ENCODE results near the gene KLF15.

KLF15 gene

DNA sequence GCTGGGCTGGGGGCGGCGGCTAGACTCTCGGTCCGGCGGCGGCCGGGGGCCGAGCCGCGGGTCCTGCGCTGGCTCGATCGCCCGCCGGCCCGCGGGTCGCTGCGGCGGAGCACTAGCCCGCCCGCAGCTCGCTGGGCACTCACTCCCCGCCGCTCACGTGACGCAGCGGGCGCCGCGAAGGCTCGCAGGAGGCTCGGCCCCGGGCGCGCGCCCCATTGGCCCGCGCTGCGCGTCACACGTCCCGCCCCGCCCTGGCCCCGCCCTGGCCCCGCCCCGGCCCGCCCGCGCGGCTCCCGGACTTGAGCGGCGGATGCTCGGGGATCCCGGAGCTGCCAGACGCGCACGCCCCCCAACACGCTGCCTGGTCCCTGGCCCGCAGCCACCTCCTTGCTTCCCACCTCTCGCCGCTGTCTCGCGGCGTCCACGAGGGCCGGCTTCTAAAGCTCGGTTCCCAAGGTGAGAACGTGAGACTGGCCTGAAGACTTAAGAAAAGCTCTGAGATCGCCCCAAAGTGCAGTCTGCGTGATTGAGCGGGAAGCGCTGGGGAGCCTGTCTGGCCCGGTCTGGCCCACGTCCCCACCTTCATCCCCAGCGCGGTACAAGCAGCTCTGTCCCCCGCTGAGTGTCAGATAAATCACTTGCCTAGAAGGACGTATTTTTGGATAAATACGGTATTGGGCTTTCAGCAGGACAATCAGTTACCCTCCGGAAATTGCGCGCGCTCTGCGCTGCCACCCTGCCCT lies at the start of gene KLF15:
Gene KLF15, minus strand, starts transcription at position 114 of the 743 bp plus-strand sequence. CDS start 4,486 bp downstream, outside the sequence.
- DNase-seq (ENCODE audit: low read depth, low spot score), result peak; percentile 79

DNA sequence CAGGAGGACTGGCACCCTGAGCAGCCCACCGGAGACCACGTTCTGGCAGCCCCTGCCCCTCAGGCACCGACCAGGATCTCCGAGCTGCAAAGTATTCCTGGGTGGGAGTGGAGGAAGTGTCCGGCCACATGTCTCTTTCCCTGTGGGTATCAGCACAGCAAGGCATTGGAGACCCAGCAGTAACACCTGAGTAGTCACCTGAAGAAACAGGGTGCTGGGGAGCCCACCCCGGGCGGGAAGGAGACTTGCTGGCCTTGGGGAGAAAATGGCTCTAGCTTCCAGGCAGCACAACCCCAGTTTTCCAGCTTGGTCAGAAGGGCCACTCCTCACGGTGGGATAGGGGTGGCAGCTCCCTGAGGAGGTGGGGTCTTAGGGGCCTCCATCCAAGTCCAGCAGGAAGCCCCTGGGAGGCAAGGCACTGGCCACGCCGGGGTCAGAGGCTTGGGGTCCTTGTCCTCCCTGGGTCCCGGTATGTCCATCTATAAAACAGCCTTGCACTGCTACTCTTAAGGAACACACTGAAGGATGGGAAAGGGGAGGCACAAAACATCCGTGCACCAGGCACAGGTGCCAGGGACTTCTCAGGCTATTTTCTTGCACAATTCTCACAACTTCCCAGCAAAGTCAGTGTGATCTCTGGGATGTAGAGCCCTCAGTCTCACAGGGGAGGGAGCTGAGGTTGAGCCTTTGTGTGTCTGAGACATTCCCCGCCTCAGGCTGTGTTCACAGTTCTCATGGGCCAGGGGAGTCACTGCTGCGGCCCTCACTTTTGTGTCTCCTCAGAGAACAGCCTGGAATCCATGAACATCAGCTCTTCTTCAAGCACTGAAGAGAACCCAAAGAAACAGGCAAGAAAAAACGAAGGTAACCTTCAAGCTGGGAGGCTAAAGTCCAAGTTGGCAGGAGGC lies 49.4 kb upstream of the KLF15 start:
- DNase-seq (ENCODE audit: low read depth, low spot score), result peak; percentile 40

DNA sequence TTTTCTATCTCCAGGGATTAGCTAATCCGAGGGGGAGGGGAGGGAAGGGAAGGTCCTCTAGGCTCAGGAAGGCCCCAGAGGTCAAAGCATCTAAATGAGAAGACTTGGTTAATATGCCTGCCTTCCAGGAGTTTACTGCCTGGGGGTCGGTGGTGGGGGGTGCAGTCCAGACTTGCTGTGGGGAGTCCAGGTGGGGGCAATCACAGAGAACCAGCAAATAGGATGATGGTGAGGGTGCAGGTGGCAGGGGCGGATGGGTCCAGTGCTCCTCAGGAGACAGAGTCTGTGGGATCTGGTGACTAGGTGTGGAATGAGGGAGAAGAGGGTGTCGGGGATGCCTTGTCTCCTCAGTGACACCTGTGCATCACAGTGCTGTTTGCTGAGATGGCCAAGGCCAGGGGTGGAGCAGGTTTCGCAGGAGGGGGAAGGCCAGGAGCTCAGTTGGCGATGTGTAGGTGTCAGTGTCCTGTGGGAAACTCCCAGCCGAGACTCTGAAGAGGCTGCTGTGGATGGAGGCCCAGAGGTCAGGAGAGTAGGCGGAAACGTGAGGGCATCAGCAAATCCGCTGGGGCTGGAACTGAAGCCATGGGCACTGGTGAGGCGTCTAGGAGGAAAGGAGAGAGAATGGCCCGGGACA lies 45.6 kb upstream of the KLF15 start:
- no peak for DNase-seq (ENCODE audit: low read depth, low spot score)

DNA sequence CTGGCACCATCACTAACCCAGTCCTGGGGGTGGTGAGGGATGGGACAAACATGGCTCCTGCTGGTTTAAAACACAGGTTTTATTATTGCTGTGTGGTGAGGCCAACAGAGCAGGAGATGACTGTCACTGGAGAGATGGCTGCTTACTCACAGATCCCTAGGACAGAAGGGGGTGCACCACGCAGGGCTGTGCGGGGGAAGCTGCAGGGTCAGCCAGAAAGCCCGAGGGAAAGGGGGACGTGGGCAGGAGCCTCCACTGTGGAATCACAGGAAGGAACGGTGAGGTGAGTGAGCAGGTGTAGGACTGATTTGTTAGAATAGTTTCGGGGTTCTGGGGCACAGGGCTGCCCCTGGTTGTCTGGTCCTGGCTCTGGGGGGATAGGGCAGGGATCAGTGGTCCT lies 45.0 kb upstream of the KLF15 start:
- no peak for DNase-seq (ENCODE audit: low read depth, low spot score)

DNA sequence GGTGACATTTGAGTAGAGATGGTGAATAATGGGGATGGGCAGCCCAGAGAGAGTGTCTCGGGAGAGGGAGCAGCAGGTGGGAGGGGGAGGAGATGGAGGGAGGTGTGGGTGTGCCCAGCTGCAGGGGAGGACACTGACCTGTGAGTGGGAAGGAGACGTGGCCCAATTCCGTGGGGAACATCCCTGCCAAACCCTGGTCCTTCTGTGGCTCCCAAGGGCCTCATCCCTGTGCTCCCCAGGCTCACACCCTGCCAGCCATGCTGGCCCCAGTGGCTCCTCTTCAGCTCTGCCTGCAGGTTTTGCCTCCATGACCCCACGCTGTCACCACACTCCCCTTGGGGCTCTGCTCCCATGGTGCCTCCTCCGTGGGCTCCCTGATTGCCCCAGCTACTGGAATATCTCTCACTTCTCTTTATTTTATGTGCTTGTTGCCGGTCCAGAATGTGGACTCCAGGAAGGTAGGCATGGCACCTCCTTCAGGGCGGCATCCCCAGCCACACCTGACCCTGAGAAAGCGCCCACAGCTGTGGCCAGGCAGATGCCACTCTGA lies 44.5 kb upstream of the KLF15 start:
- no peak for DNase-seq (ENCODE audit: low read depth, low spot score)

DNA sequence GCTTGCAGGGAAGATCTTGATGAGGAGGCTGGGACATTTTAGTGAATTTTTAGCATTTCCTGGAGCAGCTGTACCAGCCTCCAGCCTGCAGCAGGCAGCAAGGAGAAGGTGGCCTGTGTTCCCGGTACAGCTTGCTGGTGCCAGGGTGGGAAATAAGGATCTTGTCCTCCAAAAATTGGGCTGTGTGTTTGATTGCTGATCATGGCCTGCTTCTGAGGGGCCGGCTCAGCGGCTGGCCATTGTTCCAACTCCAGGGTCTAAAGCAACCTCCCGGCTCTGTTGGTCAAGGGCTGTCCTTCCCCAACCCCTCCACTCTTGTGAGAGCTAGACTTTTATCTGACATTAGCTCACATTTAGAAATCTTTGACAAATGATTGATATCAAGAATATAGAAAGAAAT lies 42.5 kb upstream of the KLF15 start:
- no peak for DNase-seq (ENCODE audit: low read depth, low spot score)

DNA sequence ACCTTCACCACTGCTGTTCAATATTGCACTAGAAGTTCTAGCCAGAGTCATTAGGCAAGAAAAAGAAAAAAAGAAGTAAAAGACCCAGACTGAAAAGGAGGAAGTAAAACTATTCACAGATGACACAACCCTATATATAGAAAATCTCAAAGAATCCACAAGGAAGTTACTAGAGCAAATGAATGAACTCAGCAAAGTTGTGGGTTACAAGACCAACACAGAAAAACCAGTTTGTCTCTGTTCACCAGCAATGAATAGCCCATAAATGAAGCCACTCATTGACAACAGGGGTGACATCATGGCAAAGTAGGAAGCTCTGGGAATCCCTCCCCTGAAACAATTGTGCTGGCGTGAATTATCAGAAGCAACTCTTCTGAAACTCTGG lies 42.1 kb upstream of the KLF15 start:
- no peak for DNase-seq (ENCODE audit: low read depth, low spot score)

DNA sequence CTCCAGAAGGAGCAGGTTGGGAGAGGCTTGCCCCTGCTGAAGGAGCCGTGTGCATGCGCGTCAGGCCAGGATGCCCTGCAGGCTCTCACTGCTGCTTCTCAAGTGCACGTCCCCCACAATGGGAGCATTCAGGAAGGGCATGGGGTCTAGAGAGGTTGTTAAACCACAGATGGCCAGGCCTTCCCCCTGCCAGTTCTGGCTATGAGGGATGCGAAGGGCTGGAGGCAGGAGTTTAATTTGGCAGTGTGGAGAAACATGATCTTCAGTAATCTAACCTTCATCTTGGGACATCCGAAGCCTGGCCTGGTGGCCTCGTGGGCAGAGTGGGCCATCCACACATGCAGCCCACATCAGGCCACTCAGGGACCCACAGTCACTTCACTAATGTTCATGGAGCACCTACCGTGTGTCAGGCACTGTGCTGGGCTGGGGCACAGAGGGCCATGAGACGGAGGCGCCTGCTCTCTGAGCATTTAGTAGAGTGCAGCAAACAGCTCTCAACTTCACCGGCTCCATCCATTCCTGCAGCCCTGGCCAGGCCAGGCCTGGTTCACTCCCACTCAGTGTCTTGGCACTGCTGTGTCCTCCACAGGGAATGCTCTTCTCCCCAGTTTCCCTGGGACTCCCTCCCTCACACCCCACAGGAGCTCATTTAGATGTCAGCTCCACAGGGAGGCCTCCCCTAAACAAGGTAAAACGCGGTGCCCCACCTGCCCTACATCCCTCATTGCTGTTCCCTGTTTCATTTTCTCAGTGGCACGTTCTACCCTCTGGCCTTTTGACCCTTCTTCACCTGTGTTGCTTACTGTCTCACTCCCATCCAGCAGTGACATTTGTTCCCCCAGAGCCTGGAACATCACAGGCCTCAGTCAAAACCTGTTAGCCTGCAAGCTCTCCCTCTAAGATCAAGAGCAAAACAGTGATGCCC lies 41.5 kb upstream of the KLF15 start:
- no peak for DNase-seq (ENCODE audit: low read depth, low spot score)

DNA sequence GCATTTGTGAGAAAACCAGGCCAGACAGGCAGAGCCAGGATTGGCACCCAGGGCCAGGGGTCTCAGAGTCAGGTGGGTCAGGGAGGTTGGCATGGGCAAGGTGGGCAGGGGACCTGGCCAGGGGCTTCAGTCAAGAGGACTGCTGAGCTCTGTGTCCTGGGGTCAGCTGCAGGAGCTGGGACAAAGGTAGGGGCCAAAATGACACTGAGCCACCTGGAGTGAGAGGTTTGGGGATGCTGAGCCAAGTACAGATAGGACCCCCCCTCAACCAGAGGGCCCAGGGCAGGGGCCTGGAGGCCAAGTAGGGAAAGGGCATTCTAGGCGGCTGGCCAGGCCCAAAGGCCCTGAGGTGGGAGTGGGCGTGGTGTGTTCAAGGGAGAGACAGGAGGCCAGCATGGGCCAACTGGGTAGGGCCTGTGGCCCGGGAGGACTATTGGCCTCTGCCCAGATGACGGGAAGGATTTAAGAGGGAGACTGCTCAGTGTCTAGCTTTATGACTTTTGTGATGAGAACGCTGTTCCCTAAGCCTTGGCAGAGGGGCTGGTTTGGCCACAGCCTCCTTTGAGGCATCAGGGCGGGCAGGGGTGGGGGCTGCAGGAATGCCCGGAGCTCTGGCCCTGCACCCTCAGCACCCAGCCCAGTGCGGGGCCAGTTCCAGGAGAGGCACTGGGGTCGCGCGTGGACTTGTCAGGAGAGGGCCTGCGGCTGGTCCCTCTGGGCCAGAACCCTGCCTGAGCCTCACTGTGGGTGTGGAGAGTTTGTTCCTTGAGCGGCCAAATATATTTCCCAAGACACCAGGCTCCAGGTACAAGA lies 40.6 kb upstream of the KLF15 start:
- DNase-seq (ENCODE audit: low read depth, low spot score), result no peak

DNA sequence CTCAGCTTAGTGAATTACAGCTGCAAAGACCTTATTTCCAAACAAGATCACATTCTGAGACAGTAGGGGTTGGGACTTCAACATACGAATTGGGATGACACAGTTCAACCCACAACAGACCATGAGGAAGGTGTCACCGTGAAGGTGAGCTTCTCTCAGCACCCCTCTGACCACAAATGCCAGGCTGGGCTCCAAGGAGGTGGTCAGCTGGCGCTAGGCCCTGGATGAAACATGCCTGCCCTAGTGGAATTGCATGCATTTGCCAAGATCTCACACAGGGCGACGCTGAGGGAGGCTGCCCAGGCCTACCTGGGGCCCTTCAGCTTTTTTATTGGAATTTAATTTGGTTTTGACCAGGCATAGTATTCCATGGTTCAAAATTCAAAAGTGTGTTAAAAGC lies 39.3 kb upstream of the KLF15 start:
- DNase-seq (ENCODE audit: low read depth, low spot score), result no peak

DNA sequence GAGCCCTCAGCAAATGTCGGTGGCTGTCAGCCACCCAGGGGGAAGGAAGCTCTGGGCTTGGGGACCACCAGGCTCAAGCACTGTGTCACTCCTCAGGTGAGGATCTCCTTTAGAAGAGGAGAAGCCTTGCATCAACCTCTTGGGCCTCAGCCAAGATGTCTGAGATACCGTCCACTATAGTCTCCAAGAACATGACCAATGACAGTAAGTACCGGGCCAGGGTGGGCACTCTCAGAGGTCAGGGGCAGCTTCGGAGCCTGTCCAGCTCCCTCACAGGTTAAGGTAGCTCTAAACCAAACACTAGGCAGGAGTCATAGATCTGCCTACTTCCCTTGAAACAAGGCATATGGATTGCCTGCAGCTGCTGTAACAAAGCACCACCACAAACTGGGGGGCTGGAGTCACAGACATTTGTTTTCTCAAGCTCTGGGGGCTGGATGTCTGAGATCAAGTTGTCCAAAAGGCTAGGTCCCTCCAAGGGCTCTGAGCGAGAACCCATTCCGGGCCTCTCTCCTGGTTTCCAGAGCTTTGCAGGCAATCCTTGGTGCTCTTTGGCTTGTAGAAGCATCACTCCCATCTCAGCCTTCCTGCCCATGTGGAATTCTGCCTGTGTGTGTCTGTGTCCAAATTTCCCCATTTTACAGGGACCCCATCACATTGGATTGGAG lies 38.8 kb upstream of the KLF15 start:
- no peak for DNase-seq (ENCODE audit: low read depth, low spot score)

DNA sequence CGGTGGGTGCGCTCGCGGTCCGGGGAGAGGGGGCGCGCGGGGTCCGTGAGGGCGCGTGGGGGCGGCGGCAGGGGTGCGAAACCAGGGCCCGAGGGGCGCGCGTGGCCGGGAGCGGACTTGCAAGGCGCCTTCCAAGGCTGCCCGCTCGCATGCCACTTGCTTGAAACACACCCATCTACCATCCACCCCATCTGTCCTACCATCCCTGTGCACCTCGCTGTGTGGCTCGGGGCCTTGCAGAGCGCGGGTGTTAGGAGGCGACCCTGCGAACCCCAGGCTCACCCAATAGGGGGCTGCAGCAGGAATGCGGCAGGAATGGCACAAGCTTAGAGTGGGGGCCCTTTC lies 37.7 kb upstream of the KLF15 start:
- no peak for DNase-seq (ENCODE audit: low read depth, low spot score)

DNA sequence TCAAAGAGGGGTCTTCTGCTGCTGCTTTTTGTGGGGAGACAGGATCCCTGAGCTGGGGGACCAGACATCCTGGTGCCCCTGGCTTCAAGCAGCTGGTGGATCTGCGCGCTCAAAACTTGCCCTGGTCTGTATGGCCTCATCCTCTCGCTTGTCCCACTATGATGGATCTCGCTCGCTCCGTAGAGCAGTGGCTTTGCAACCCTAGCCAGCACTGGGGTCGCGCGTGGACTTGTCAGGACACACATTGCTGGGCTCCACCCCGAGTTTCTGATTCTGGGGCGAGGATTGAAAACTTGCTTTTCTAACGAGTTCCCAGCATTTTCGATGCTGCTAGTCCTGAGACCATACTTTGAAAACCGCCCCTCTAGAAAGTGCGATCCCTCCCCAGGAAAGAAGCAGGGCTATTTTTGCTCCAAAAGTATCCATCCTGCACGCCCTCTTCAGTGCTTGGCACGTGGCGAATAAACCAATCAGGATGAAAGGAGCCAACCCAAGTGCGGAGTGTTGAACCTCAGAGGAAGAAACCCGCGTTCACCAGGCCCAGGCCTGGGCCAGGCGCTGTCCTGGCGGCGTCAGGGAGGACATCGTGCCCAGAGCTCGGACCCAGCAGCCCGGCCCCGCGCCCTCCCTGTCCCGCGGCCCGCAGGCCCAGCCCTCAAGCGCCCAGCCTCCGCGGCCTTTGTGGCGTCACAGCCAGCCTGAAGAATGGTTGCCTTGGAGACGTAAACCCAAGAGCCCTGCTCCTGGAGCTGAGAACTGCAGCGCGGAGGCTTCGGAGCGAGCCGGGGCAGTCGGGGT lies 37.2 kb upstream of the KLF15 start, which contains the start of gene CFAP100:
Gene CFAP100, plus strand, starts transcription at position 731 of the 798 bp plus-strand sequence. CDS start 1,092 bp downstream, outside the sequence.
- DNase-seq (ENCODE audit: low read depth, low spot score), result peak; percentile 76

DNA sequence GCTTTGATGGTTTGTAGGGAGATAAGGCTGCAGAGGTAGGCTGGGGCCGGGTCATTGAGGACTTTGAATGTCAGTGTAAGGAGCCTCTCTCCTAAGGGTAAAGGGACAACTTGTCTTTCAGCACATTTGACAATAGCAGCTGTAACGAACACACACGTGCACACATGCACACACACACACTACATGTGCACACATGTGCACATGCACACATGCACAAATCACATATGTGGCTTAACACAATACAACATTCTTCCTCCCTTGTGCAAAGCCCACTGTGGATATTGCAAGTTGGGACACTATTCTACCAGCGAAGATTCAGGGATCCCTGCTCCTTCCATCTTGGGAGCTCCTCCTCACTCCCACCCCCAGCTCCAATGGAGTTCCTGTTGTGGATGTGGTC lies 36.4 kb upstream of the KLF15 start:
- no peak for DNase-seq (ENCODE audit: low read depth, low spot score)

DNA sequence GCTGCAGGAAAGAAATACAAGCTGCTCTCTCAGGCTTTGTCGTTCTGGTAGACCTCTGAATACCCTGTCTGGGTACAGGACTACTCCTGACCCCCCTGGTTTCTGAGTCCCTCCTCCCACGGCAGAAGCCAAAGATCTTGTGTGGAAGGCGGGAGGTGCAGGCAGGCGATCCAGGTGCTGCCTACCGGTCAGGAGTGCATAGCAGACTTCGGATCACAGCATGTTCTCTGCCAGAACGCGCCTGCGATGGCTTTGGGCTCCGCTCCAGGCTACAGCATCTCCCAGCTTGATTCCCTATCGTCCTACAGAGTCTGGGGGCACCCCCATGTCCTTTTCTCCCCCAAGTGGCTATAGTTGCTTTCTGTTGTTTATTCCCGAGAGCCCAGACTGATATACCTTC lies 35.0 kb upstream of the KLF15 start:
- DNase-seq (ENCODE audit: low read depth, low spot score), result no peak

DNA sequence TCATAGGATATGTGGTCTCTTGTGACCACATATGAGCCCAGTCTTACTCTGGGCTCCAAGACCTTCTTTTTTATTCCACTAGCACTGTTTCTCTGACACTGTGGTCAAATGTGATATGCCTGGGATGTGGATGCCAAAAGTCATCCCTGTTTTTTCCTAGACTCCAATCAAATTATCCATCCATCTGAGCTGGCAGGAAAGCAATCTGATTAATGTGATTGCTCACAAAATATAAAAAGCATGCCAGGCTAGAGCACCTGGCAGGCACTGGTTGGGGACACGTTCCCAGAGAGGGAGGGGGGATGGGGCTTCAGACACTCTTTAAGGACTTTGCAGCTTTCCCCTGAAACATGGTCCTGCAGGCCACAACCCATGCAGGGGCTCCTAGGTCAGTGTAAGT lies 34.4 kb upstream of the KLF15 start:
- DNase-seq (ENCODE audit: low read depth, low spot score), result no peak

DNA sequence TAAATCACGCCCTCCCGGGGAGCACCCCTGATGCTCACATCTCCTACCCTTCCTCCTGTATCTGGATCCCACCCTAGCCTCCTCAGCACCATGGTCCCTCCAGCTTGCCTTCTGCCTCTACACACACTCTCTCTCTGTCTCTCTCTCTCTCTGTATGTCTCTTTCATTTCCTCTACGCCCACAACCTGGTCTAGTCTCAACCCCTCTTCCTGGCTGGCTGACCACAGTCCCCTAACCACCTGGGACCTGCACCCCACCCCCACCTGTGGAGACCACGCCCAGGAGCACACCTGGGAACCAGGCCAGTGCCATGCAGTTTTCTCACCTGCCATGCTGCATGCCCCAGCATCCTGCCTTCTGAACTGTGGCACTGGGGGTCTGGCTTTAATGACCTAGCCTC lies 33.5 kb upstream of the KLF15 start:
- no peak for DNase-seq (ENCODE audit: low read depth, low spot score)

DNA sequence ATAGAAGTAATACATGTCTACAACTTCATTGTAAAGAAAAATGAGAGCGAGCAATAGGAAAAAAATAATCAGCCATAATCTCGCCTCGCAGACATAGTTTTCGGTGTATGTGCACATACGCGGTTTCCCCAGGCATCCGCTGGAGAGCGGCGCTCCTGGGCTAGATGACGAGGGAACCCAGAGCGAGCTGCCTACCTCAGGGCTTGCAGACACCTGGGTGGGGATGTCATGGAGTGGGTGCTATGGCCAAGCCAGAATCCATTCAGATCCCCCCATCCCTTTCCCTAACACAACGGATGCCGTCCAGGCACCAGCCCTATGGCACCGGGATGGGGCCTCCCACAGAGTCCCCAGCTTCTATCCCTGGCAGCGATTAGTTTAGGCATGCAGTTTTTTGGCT lies 33.0 kb upstream of the KLF15 start:
- DNase-seq (ENCODE audit: low read depth, low spot score), result no peak

DNA sequence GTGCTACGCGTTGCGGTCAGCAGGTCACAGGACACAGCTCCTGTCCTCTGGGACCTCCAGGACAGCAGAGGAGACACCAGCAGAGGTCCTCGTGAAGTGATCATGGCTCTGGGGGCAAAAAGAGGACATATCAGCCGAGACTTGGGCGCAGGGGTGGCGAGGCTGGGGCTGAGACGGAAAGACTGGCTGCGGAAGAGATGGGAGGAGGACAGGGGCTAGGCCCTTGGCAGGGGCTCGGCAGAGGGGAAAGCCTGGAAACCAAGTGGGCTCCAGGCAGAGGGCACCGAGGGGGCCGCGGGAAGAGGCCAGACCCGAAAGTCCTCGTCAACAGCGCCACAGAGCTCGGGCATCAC lies 32.6 kb upstream of the KLF15 start:
- no peak for DNase-seq (ENCODE audit: low read depth, low spot score)

All from ELF-1 (cell line).